K562 (cell line): Measurements from ENCODE around the gene PSMD13. TPM values are rescaled to one million over a fixed set of nuclear protein-coding genes. Genes with fewer than 3 reads are reported as not detected.

Source experiments
- CGGBP1 ChIP-seq: fragments of 250-450 bp; sonication (Bioruptor Pico); IDR thresholded peaks from 2 replicates; pipeline ENCODE4 v1.9.0; 2021; ENCODE audit warnings: mild to moderate bottlenecking
- MLX ChIP-seq, 2 experiments: fragments of 450-650 bp in 1 of 2; sonication (generic) in 1 of 2; formaldehyde crosslinking; conservative IDR thresholded peaks; 2 replicates each; pipeline versions ENCODE4 v1.4.0 to v1.8.1; 2020 to 2022; ENCODE audit warnings: mild to moderate bottlenecking in 1 of 2, missing genetic modification reagents in 1 of 2
- NFATC3 ChIP-seq: fragments of 450-650 bp; IDR thresholded peaks from 2 replicates; pipeline ENCODE4 v1.6.1; 2017; ENCODE audit warnings: mild to moderate bottlenecking
- NR2F6 ChIP-seq: fragments of 450-650 bp; formaldehyde crosslinking; IDR thresholded peaks from 2 replicates; pipeline ENCODE4 v1.4.0; 2020; ENCODE audit warnings: mild to moderate bottlenecking
- RBM39 ChIP-seq: fragments of 200-400 bp; formaldehyde crosslinking; optimal IDR thresholded peaks from 2 replicates; pipeline ENCODE3; 2018; ENCODE audit warnings: low read depth, low read length
- STAG1 ChIP-seq: sonication (generic); formaldehyde crosslinking; IDR thresholded peaks from 2 replicates; pipeline ENCODE4 v1.5.0; 2020; ENCODE audit warnings: missing genetic modification reagents, borderline replicate concordance
- TARDBP ChIP-seq: fragments of 450-650 bp; IDR thresholded peaks from 2 replicates; pipeline ENCODE4 v1.6.1; 2016
- USF2 ChIP-seq: sonication (generic); formaldehyde crosslinking; IDR thresholded peaks from 2 replicates; pipeline ENCODE4 v1.5.0; 2020; ENCODE audit warnings: missing genetic modification reagents
- ZBTB11 ChIP-seq, 3 experiments: fragments of 200-800 bp in 1 of 3; fragments of 250-450 bp in 1 of 3; fragments of 450-650 bp in 1 of 3; sonication (Bioruptor Pico) in 1 of 3; sonication (Bioruptor generic) in 1 of 3; formaldehyde crosslinking in 1 of 3; IDR thresholded peaks; 2 replicates each; pipeline versions ENCODE4 v1.6.1 to v1.8.0; 2016 to 2022; ENCODE audit warnings: mild to moderate bottlenecking in 2 of 3, missing genetic modification characterization in 2 of 3, missing compliant biosample characterization in 1 of 3, moderate library complexity in 1 of 3
- ZNF140 ChIP-seq: fragments of 250-450 bp; sonication (Bioruptor Pico); IDR thresholded peaks from 2 replicates; pipeline ENCODE4 v1.8.0; 2021; ENCODE audit warnings: moderate library complexity, mild to moderate bottlenecking, inconsistent platforms
- ZNF184 ChIP-seq: sonication (generic); formaldehyde crosslinking; IDR thresholded peaks from 2 replicates; pipeline ENCODE4 v1.5.0; 2020; ENCODE audit warnings: missing genetic modification reagents
- polyA plus RNA-seq, 8 experiments: library from polyadenylated mRNA; depleted of rRNA in 4 of 8; stranded (reverse) in 5 of 8; unstranded in 3 of 8; fragments of >200 nt; fragmentation: Nextera tagmentation in 2 of 8; fragmentation: Illumina TruSeq in 1 of 8; extraction: Ambion mirVana in 2 of 8; extraction: Trizol in 1 of 8; gene quantifications; 2 replicates each; pipeline versions ENCODE4 v1.2.1 to v1.2.3, GENCODE V29; 2011 to 2014; ENCODE audit warnings: inconsistent platforms in 1 of 8, missing spikeins in 1 of 8
- total RNA-seq, 7 experiments: library from RNA; depleted of rRNA in 6 of 7; stranded (reverse); fragments of >200 nt in 6 of 7; fragmentation: Illumina TruSeq in 2 of 7; extraction: Trizol in 2 of 7; gene quantifications; 2 replicates each; pipeline versions ENCODE4 v1.2.1 to v1.2.3, GENCODE V29; 2011 to 2021; ENCODE audit warnings: low replicate concordance in 1 of 7
- TF ChIP-seq, protein P1 (sequence below): sonication (generic); formaldehyde crosslinking; IDR thresholded peaks from 2 replicates; pipeline ENCODE4 v1.4.0; 2020; ENCODE audit warnings: mild to moderate bottlenecking, missing genetic modification reagents
- TF ChIP-seq, protein P2 (sequence below): IDR thresholded peaks from 2 replicates; pipeline ENCODE4 v1.6.1; 2014; ENCODE audit warnings: antibody characterized with exemption
- TF ChIP-seq, protein P3 (sequence below): fragments of 450-650 bp; IDR thresholded peaks from 2 replicates; pipeline ENCODE4 v1.6.1; 2016; ENCODE audit warnings: borderline replicate concordance

PSMD13 gene
- total and polyA plus RNA-seq, 9 of the 15 experiments (the other 6 are each of a cell fraction or from before 2014, with no cell fraction given) = 185 to 383 (median 267) TPM

DNA sequence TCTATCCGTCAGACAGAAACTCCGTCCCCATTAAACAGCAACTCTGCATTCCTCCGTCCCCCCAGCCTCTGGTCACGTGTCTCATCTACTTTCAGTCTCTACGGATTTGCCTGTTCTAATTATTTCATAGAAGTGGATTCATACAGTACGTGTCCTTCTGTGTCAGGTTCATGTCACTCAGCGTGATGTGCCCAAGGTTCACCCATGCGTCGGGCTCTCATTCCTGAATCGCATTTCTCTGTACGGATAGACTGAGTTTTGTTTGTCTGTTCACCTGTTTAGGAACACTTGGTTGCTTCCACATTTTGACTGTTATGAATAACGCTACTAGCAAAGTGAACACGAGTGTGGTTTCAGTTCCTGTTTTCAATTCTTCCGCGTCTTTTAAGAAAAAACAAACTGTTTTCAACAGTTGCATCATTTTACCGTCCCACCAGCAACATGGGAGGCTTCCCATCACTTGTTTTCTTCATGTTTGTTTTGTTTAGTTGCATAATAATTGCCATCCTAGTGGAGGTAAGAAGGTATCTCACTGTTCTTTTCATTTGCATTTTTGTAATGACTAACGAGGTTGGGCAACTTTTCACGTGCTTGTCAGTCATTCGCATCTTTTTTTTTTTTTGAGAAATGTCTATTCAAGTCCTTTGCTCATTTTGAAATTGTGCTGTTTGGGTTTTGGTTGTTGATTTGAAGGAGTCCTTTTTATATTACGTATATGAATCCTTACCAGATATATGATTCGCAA lies 32.5 kb downstream of the PSMD13 start (continued):
- TF ChIP-seq MLX (CRISPR knock-in tag; conservative IDR thresholded peaks at IDR 0.05) (no peak), STAG1 (CRISPR knock-in tag) (no peak), CGGBP1 (CRISPR knock-in tag) (no peak), TARDBP (no peak), NFATC3 (no peak), ZNF140 (CRISPR knock-in tag) (no peak), NR2F6 (CRISPR knock-in tag) (no peak), RBM39 (no peak), ZNF184 (CRISPR knock-in tag) (no peak), ZBTB11 (CRISPR knock-in tag; IDR thresholded peaks at IDR 0.05) (no peak; a peak in 1 of 6 replicates), USF2 (CRISPR knock-in tag) (peak; percentile 85)
- TF ChIP-seq, protein P1, sequence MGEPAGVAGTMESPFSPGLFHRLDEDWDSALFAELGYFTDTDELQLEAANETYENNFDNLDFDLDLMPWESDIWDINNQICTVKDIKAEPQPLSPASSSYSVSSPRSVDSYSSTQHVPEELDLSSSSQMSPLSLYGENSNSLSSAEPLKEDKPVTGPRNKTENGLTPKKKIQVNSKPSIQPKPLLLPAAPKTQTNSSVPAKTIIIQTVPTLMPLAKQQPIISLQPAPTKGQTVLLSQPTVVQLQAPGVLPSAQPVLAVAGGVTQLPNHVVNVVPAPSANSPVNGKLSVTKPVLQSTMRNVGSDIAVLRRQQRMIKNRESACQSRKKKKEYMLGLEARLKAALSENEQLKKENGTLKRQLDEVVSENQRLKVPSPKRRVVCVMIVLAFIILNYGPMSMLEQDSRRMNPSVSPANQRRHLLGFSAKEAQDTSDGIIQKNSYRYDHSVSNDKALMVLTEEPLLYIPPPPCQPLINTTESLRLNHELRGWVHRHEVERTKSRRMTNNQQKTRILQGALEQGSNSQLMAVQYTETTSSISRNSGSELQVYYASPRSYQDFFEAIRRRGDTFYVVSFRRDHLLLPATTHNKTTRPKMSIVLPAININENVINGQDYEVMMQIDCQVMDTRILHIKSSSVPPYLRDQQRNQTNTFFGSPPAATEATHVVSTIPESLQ = no peak
- TF ChIP-seq, protein P2, sequence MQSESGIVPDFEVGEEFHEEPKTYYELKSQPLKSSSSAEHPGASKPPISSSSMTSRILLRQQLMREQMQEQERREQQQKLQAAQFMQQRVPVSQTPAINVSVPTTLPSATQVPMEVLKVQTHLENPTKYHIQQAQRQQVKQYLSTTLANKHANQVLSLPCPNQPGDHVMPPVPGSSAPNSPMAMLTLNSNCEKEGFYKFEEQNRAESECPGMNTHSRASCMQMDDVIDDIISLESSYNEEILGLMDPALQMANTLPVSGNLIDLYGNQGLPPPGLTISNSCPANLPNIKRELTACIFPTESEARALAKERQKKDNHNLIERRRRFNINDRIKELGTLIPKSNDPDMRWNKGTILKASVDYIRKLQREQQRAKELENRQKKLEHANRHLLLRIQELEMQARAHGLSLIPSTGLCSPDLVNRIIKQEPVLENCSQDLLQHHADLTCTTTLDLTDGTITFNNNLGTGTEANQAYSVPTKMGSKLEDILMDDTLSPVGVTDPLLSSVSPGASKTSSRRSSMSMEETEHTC = peak; percentile 70; the same call in 1 of the 2 replicates
- TF ChIP-seq, protein P3, sequence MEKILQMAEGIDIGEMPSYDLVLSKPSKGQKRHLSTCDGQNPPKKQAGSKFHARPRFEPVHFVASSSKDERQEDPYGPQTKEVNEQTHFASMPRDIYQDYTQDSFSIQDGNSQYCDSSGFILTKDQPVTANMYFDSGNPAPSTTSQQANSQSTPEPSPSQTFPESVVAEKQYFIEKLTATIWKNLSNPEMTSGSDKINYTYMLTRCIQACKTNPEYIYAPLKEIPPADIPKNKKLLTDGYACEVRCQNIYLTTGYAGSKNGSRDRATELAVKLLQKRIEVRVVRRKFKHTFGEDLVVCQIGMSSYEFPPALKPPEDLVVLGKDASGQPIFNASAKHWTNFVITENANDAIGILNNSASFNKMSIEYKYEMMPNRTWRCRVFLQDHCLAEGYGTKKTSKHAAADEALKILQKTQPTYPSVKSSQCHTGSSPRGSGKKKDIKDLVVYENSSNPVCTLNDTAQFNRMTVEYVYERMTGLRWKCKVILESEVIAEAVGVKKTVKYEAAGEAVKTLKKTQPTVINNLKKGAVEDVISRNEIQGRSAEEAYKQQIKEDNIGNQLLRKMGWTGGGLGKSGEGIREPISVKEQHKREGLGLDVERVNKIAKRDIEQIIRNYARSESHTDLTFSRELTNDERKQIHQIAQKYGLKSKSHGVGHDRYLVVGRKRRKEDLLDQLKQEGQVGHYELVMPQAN = no peak
